Endothelial cell (in vitro differentiated cells): ENCODE data around the gene TRIM40. TPM values are rescaled to one million over a fixed set of nuclear protein-coding genes. Genes with fewer than 3 reads are reported as not detected.

Experiments
- DNase-seq: peaks from one replicate; pipeline ENCODE4 v3.0.0; 2021; ENCODE audit warnings: low spot score
- H3K27ac Mint-ChIP-seq: one replicate; pipeline ENCODE4 v1.8.0; 2021; ENCODE audit warnings: mixed read lengths, inconsistent platforms; ENCODE audit not compliant: unreplicated experiment
- H3K27me3 Mint-ChIP-seq: one replicate; pipeline ENCODE4 v1.8.0; 2021; ENCODE audit warnings: mild to moderate bottlenecking, moderate library complexity, mixed read lengths, inconsistent platforms; ENCODE audit not compliant: unreplicated experiment
- H3K36me3 Mint-ChIP-seq: one replicate; pipeline ENCODE4 v1.8.0; 2021; ENCODE audit warnings: mild to moderate bottlenecking, low read depth, mixed read lengths, inconsistent platforms; ENCODE audit not compliant: unreplicated experiment
- H3K4me1 Mint-ChIP-seq: one replicate; pipeline ENCODE4 v1.8.0; 2021; ENCODE audit warnings: mild to moderate bottlenecking, mixed read lengths, inconsistent platforms; ENCODE audit not compliant: unreplicated experiment
- H3K4me3 Mint-ChIP-seq: one replicate; pipeline ENCODE4 v1.8.0; 2021; ENCODE audit warnings: mild to moderate bottlenecking, mixed read lengths, inconsistent platforms; ENCODE audit not compliant: unreplicated experiment
- H3K9me3 Mint-ChIP-seq: one replicate; pipeline ENCODE4 v1.8.0; 2021; ENCODE audit warnings: mixed read lengths, inconsistent platforms; ENCODE audit not compliant: unreplicated experiment
- total RNA-seq: library from RNA; stranded (reverse); fragmentation: NEBNext Ultra II Directional; extraction: Animal tissue kit (Norgen Biotek cat#: 25700); gene quantifications from one replicate; pipeline ENCODE4 v1.2.1, GENCODE V29; 2021; ENCODE audit not compliant: unreplicated experiment
- TF ChIP-seq, protein P1 (sequence below): fragments of 200-600 bp; sonication (generic); IDR thresholded peaks from one replicate; pipeline ENCODE4 v1.5.0; 2021; ENCODE audit warnings: antibody characterized with exemption; ENCODE audit not compliant: unreplicated experiment

TRIM40 gene
- total RNA-seq, 1 donor from 2014 or later: not detected

DNA sequence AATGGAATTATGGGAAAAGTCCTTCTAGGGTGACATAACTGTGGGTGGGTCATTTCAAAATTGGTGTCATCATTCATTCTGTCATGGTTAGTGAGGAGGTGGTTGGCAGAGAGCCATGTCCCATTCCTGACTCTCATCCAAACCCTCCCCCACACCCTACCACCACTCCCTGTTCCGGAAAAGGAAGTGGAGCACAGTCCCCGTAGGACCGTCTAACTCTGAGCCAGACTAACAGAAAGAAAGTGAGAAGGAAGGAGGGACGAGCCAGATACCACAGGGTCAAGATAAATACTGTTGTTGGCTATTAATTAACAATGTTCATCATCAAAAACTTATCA, 20.3 kb downstream of the TRIM40 start:
- Mint-ChIP-seq H3K4me1 (peaks cover 2% of the 10 kb centered on the region), H3K9me3 (no peaks in the 10 kb centered on the region), H3K36me3 (no peaks in the 10 kb centered on the region), H3K27me3 (peaks cover 3% of the 10 kb centered on the region), H3K27ac (no peak overlapping the region), H3K4me3 (no peak overlapping the region)
- DNase-seq: no peak
- TF ChIP-seq, protein P1, sequence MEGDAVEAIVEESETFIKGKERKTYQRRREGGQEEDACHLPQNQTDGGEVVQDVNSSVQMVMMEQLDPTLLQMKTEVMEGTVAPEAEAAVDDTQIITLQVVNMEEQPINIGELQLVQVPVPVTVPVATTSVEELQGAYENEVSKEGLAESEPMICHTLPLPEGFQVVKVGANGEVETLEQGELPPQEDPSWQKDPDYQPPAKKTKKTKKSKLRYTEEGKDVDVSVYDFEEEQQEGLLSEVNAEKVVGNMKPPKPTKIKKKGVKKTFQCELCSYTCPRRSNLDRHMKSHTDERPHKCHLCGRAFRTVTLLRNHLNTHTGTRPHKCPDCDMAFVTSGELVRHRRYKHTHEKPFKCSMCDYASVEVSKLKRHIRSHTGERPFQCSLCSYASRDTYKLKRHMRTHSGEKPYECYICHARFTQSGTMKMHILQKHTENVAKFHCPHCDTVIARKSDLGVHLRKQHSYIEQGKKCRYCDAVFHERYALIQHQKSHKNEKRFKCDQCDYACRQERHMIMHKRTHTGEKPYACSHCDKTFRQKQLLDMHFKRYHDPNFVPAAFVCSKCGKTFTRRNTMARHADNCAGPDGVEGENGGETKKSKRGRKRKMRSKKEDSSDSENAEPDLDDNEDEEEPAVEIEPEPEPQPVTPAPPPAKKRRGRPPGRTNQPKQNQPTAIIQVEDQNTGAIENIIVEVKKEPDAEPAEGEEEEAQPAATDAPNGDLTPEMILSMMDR: no peak

DNA sequence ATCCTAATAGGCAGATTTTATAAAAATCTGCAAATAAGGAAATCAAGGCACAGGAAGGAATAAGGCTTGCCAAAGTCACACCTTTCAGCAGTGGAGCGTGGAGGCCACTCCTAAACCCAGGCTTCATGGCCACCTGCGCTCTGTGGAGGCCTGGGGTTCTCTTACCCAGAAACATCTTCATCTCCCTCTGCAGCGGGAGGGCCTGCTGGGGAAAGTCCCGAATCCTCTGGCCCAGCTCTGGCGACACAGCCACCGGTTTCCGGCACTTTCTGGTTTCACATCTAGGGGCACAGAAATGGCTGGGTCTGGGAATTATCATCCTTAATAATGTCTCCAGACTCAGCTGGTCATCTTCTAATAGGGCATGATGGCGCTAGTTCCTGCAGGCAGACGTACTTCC, 20.8 kb downstream of the TRIM40 start:
- H3K4me1 Mint-ChIP-seq: peaks cover 2% of the 10 kb centered on the region
- DNase-seq: no peak
- H3K36me3 Mint-ChIP-seq: no peaks in the 10 kb centered on the region
- H3K27me3 Mint-ChIP-seq: peaks cover 3% of the 10 kb centered on the region
- no peak overlapping the region for H3K27ac Mint-ChIP-seq
- TF ChIP-seq, protein P1: no peak
- no peaks in the 10 kb centered on the region for H3K9me3 Mint-ChIP-seq
- no peak overlapping the region for H3K4me3 Mint-ChIP-seq

DNA sequence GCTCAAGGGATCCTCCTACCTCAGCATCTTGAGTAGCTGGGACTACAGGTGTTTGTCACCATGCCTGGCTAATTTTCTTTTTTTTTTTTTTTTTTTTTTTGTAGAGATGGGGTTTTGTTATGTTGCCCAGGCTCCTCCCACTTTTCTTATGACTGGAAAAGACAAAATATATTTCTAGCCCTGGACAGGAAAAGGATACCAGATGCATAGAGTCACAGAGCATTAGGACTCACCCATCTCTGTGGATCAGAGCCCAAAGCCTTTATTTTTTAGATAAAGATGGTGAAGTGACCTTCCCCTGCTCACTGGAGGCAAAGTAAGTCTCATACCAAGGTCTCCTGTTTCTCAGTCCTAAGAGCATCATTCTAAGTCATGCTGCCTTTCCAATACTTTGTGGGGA, 21.6 kb downstream of the TRIM40 start:
- Mint-ChIP-seq H3K4me1 (peaks cover 2% of the 10 kb centered on the region), H3K4me3 (no peak overlapping the region), H3K27ac (no peak overlapping the region), H3K27me3 (peaks cover 3% of the 10 kb centered on the region), H3K36me3 (no peaks in the 10 kb centered on the region), H3K9me3 (no peaks in the 10 kb centered on the region)
- DNase-seq: no peak
- TF ChIP-seq, protein P1: no peak

DNA sequence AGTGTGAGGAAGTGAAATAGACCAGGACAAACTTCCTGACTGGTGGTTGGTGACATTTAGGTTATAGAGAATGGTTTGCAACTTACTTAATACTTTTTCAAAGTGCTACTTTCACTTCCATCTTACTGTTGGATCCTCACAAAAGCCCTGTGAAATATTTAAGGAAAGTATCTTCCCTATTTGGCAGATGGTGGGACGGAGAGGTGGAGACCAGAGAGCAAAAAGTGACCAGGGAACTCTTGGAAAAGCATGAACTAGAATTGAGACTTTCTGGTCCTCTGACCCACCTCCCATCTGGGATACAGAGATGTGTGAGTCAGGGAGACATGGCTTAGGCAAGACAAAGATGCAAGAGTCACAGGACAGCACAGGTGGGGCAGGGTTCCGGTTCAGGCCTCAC, 22.1 kb downstream of the TRIM40 start:
- no peak overlapping the region for H3K4me3 Mint-ChIP-seq
- H3K9me3 Mint-ChIP-seq: no peaks in the 10 kb centered on the region
- H3K27ac Mint-ChIP-seq: no peak overlapping the region
- DNase-seq: no peak
- TF ChIP-seq, protein P1: no peak
- no peaks in the 10 kb centered on the region for H3K36me3 Mint-ChIP-seq
- H3K27me3 Mint-ChIP-seq: peaks cover 3% of the 10 kb centered on the region
- peaks cover 2% of the 10 kb centered on the region for H3K4me1 Mint-ChIP-seq

DNA sequence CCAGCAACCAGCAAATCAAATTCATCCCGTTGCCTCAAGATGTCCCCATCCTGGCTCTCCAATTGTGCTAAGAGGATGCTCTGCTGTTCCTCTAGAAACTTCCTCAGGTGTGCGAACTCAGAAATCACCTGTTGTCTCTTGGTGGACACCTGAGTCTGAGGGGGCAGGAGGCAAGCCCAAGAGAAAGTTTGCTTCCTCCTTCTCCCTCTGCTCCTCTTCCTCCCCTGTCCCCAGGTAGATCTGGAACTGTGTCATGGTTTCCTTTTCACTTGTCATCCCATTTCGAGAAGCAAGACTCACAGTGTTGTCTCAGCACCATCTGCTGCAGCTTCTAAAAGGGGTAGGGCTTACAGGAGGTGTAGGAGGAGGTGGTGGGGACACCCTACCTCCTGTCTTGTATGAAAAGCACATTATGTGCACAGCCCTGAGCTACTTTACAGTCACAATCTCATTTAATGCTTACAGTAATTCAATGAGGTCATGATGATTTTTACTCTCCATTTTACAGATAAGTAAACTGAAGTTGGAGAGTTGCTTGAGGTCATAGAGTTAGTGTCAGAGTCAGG, 22.6 kb downstream of the TRIM40 start:
- peaks cover 2% of the 10 kb centered on the region for H3K27me3 Mint-ChIP-seq

More for the DNA sequence above, 22.6 kb downstream of the TRIM40 start:
- Mint-ChIP-seq H3K36me3 (no peaks in the 10 kb centered on the region), H3K4me1 (peaks cover 2% of the 10 kb centered on the region), H3K9me3 (no peaks in the 10 kb centered on the region), H3K27ac (no peak overlapping the region), H3K4me3 (no peak overlapping the region)
- no peak for DNase-seq
- TF ChIP-seq, protein P1: no peak
